Heart left ventricle (tissue), 16 donors: Measurements from ENCODE around the gene DGKG. TPM values are rescaled to one million over a fixed set of nuclear protein-coding genes. Genes with fewer than 3 reads are reported as not detected.

Source experiments
- ATAC-seq, 4 donors: fragments of 200-7000 bp; cut with Tn5 transposase; one replicate each; pipeline ENCODE4 v1.9.1; 2020 to 2022; ENCODE audit warnings: moderate library complexity in 4 of 4, mild to moderate bottlenecking in 3 of 4, moderate number of reproducible peaks in 1 of 4
- DNase-seq, 5 donors: peaks; one replicate each; pipeline ENCODE4 v3.0.0-alpha.2; 2020
- H3K27ac ChIP-seq, 12 donors: fragments of 200-600 bp; sonication (generic) in 4 of 12; one replicate each; pipeline versions ENCODE4 v1.5.0 to v1.8.0; 2016 to 2022; ENCODE audit warnings: mild to moderate bottlenecking in 2 of 12
- H3K27me3 ChIP-seq, 9 donors: fragments of 200-600 bp; sonication (generic) in 2 of 9; one replicate each; pipeline versions ENCODE4 v1.5.1 to v1.8.0; 2016 to 2022; ENCODE audit warnings: mild to moderate bottlenecking in 3 of 9
- H3K36me3 ChIP-seq, 9 donors: fragments of 200-600 bp; sonication (generic) in 2 of 9; one replicate each; pipeline versions ENCODE4 v1.5.0 to v1.8.0; 2018 to 2022; ENCODE audit warnings: mild to moderate bottlenecking in 2 of 9
- H3K4me1 ChIP-seq, 12 donors: fragments of 200-600 bp; sonication (generic) in 4 of 12; one replicate each; pipeline versions ENCODE4 v1.5.0 to v1.8.0; 2016 to 2022; ENCODE audit warnings: mild to moderate bottlenecking in 3 of 12
- H3K4me3 ChIP-seq, 12 donors: fragments of 200-600 bp; sonication (generic) in 4 of 12; one replicate each; pipeline versions ENCODE4 v1.5.0 to v1.8.0; 2017 to 2022; ENCODE audit warnings: mild to moderate bottlenecking in 9 of 12, moderate library complexity in 4 of 12
- H3K9me3 ChIP-seq, 12 donors: fragments of 200-600 bp; sonication (generic) in 4 of 12; one replicate each; pipeline versions ENCODE4 v1.5.0 to v1.8.0; 2016 to 2022; ENCODE audit warnings: mild to moderate bottlenecking in 1 of 12
- POLR2A ChIP-seq, 2 donors: fragments of 450-650 bp; IDR thresholded peaks; one replicate each; pipeline ENCODE4 v1.6.1; 2017; ENCODE audit warnings: antibody characterized with exemption in 2 of 2, mild to moderate bottlenecking in 2 of 2, moderate library complexity in 2 of 2
- WGBS, 4 donors: extraction: QIAGEN DNeasy Blood & Tissue Kit in 2 of 4; methylation state at CpG; one replicate each; pipeline versions ENCODE4 v1.1.5 to v1.1.7; 2013 to 2018; 5-methylcytosine and 5-hydroxymethylcytosine counted together
- intact Hi-C, 10 donors: fragments of 100-400 bp; cut with DNase I; formaldehyde crosslinking; loops; one replicate each; pipeline versions ENCODE4 v1.11.1 to v1.14.2; 2022
- polyA plus RNA-seq, 2 donors: library from polyadenylated mRNA; stranded (reverse); fragments of 200-250 nt; gene quantifications; one replicate each; pipeline ENCODE4 v1.2.3, GENCODE V29; 2013
- total RNA-seq, 9 donors: library from RNA; depleted of rRNA in 2 of 9; stranded (reverse); fragments of >200 nt in 2 of 9; fragmentation: NEBNext Ultra II Directional in 3 of 9; extraction: Animal tissue kit (Norgen Biotek cat#: 25700) in 3 of 9; gene quantifications; one replicate each; pipeline versions ENCODE4 v1.1.0 to v1.2.4, GENCODE V29; 2016 to 2023
- TF ChIP-seq, protein P1 (sequence below), 12 donors: fragments of 200-600 bp; sonication (generic) in 4 of 12; IDR thresholded peaks; one replicate each; pipeline versions ENCODE4 v1.5.0 to v1.8.0; 2018 to 2022; ENCODE audit warnings: antibody characterized with exemption in 12 of 12, mild to moderate bottlenecking in 5 of 12
- donor health status: ischemic (EF 13 %, LVEDD 7.1; RV severe dilation, severe dysfunction).
- donor health status: healthy with polysubstance abuse.
- donor health status: DM: no; HTN: yes; CAD: no.
- donor health status: DM: no; HTN: no; CAD: no.
- donor health status: ischemic (EF 25% LVEDD 6.9; RV normal size, moderate dysfunction).
- donor health status: ischemic (EF 25% LVEDD 5.7; RV mildly dilated, moderate dysfunction).
- donor health status: healthy.
- donor health status: DM: yes; HTN: yes; CAD: no.
- donor health status: ischemic (EF 35%, LVEDD 5.7; RV mildly dilated, moderate dysfunction).
- donor health status: nonischemic (EF 11% LVEDD 7.7; RV severe dilation, severe dysfunction).
- donor health status: DM: yes; HTN: yes; CAD: no.
- donor health status: PGD.
- donor health status: ischemic (EF 29% LVEDD 5.4; RV normal size, mild dysfunction).
- donor health status: nonischemic (EF 23%, LVEDD 6.1; RV moderate dilation, normal function).

The DGKG gene
- total and polyA plus RNA-seq, 11 donors = 9.0 to 59.3 (median 32.0) TPM

DNA sequence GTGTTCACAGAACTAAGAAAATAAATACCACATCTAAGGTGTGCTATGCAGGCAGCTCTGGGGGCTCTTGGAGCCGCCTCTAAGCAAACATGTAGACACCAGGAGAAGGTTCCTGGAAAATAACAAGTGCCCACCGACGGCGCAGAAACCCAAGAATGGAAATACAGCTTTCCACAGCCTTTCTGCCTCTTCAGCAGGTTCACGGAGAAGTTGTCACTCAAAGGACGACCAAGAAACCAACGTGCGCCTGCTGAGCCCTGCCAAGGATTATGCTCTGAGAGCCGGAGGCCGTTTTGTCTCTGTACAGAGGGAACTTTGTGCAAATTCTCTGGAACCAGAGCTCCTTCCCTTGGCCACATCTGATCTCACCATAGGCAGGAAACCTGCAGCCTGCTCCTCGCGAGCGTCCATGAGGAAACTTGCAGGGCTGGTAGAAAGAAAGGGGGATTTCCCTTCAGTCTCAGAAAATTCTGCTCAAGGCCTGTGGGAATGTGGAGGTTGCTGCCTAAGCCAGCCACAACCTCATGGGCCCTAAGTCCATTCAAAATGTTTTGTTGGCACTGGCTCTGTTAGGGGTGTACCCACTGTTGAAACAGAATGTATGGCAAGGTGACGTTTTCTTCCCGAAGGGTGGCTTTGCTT lies 212.6 kb downstream of the DGKG start:
- Histone ChIP-seq H3K27ac (no peak overlapping the region), H3K4me1 (peaks cover 0 to 34% (median 0%) of the 10 kb centered on the region in 12 donors), H3K27me3 (no peaks in the 10 kb centered on the region), H3K36me3 (peaks cover 0 to 20% (median 9%) of the 10 kb centered on the region in 9 donors), H3K4me3 (no peak overlapping the region), H3K9me3 (no peaks in the 10 kb centered on the region)
- DNase-seq = no peak
- ATAC-seq = no peak
- intact Hi-C loops = no loop called here
- no peak for TF ChIP-seq POLR2A (IDR thresholded peaks at IDR 0.05)
- TF ChIP-seq, protein P1, sequence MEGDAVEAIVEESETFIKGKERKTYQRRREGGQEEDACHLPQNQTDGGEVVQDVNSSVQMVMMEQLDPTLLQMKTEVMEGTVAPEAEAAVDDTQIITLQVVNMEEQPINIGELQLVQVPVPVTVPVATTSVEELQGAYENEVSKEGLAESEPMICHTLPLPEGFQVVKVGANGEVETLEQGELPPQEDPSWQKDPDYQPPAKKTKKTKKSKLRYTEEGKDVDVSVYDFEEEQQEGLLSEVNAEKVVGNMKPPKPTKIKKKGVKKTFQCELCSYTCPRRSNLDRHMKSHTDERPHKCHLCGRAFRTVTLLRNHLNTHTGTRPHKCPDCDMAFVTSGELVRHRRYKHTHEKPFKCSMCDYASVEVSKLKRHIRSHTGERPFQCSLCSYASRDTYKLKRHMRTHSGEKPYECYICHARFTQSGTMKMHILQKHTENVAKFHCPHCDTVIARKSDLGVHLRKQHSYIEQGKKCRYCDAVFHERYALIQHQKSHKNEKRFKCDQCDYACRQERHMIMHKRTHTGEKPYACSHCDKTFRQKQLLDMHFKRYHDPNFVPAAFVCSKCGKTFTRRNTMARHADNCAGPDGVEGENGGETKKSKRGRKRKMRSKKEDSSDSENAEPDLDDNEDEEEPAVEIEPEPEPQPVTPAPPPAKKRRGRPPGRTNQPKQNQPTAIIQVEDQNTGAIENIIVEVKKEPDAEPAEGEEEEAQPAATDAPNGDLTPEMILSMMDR (IDR thresholded peaks at IDR 0.05) = no peak
- WGBS, 4 donors = 82 to 85% (median 83%) methylated on average over 15 of the region's 15 CpGs

DNA sequence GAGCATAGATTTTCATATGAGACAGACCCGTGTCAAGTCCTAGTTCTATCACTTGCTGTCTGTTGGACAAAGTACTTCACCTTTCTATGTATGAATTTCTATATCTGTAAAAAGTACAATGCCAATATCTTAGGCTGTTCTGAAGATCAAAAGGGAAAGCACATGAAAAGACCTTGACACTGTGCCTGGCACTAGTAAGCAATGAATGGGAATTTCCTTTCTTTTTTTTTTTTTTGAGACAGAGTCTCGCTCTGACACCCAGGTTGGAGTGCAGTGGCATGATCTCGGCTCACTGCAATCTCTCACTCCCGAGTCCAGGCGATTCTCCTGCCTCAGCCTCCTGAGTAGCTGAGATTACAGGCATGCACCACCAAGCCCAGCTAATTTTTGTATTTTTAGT lies 217.8 kb downstream of the DGKG start:
- 81 to 86% (median 84%) methylated on average over 5 of the region's 5 CpGs for WGBS, 4 donors
- H3K4me1 ChIP-seq = peaks cover 0 to 4% (median 0%) of the 10 kb centered on the region in 12 donors
- H3K27ac ChIP-seq = no peak overlapping the region
- no peak for DNase-seq
- peaks cover 0 to 3% (median 0%) of the 10 kb centered on the region in 9 donors for H3K27me3 ChIP-seq
- H3K4me3 ChIP-seq = no peak overlapping the region
- no peaks in the 10 kb centered on the region for H3K9me3 ChIP-seq
- intact Hi-C loops = no loop called here
- peaks cover 0 to 12% (median 1%) of the 10 kb centered on the region in 9 donors for H3K36me3 ChIP-seq
- TF ChIP-seq, protein P1 (IDR thresholded peaks at IDR 0.05) = no peak
- no peak for TF ChIP-seq POLR2A (IDR thresholded peaks at IDR 0.05)
- no peak for ATAC-seq

DNA sequence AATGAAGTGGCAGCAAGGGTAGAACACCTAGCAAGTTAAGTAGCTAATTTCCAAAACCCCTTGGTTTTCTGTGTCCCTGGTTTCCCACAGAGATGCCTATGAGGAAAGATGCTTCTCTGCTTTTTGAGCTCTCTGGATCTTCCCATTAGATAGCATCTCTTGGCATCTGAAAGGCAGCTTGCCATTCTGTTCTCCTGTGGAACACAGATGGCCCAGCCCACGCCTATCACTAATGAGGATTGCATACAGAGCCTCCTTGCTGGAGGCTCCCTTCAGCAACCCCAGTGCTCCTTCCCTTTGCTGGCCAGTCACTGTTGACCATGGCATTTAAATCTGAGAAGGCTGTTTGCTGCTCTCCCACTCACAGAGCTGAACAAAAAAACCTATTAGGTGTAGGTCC lies 218.8 kb downstream of the DGKG start:
- no peak for DNase-seq
- H3K27ac ChIP-seq = no peak overlapping the region
- H3K4me3 ChIP-seq = no peak overlapping the region
- intact Hi-C loops = no loop called here
- peaks cover 0 to 3% (median 0%) of the 10 kb centered on the region in 9 donors for H3K27me3 ChIP-seq
- H3K36me3 ChIP-seq = peaks cover 0 to 4% (median 0%) of the 10 kb centered on the region in 9 donors
- TF ChIP-seq, protein P1 (IDR thresholded peaks at IDR 0.05) = no peak
- TF ChIP-seq POLR2A (IDR thresholded peaks at IDR 0.05) = no peak
- peaks cover 0 to 4% (median 0%) of the 10 kb centered on the region in 12 donors for H3K4me1 ChIP-seq
- WGBS, 4 donors = 73 to 88% (median 79%) methylated on average over 1 of the region's 1 CpG
- no peak for ATAC-seq
- no peaks in the 10 kb centered on the region for H3K9me3 ChIP-seq

DNA sequence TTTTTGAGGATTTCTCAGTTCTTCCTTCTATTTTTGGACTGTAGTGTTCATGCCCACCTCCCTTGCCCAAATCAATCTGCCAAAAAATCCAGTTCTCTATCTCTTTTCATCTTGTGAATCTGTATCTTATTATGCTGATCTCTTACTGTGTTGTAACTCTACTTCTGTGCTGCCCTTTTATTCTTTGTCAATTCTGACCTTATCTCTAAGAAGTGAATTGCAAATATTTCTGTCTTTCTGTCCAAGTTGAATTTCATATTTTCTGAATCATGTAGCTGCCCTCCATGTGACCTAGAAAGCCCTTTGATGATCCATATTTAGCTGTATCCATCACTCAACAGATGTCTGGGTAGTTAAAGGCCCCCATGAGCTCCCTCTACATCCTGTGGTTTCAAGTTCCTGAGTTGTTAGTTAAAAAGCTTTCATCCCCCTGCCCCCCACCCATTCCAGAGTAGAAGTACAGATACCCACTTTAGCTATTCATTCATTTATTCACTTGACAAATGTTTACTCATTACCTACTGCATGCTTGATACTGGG lies 219.6 kb downstream of the DGKG start:
- TF ChIP-seq, protein P1 (IDR thresholded peaks at IDR 0.05) = no peak
- no peak for TF ChIP-seq POLR2A (IDR thresholded peaks at IDR 0.05)
- DNase-seq = no peak
- intact Hi-C loops = no loop called here
- Histone ChIP-seq H3K36me3 (no peaks in the 10 kb centered on the region), H3K4me1 (peaks cover 0 to 8% (median 0%) of the 10 kb centered on the region in 12 donors), H3K9me3 (no peaks in the 10 kb centered on the region), H3K4me3 (no peak overlapping the region), H3K27ac (no peak overlapping the region), H3K27me3 (peaks cover 0 to 3% (median 0%) of the 10 kb centered on the region in 9 donors)
- ATAC-seq = no peak
